Naive thymus-derived CD4-positive, alpha-beta T cell (primary cell): ENCODE results near the gene TPRKB. TPM values are rescaled to one million over a fixed set of nuclear protein-coding genes. Genes with fewer than 3 reads are reported as not detected.
"Not testable (repeated sequence)": the region's sequence is repeated elsewhere in the genome, so short reads cannot be mapped to it uniquely, and the experiment has no call there.

Experiments
- ATAC-seq: fragments of 150-1000 bp; cut with Tn5 transposase; 2 replicates; pipeline ENCODE4 v1.10.0; 2021; ENCODE audit warnings: mild to moderate bottlenecking, moderate library complexity
- CTCF ChIA-PET: fragments of 350-600 bp; sonication (Branson Sonifier 250); formaldehyde crosslinking; loops from one replicate; lab custom pipeline; 2021; ENCODE audit warnings: antibody characterized with exemption; lab: Charles Lee
- POLR2A ChIA-PET: fragments of 350-600 bp; sonication (Branson Sonifier 250); formaldehyde crosslinking; loops from one replicate; lab custom pipeline; 2021; ENCODE audit warnings: antibody characterized with exemption, inconsistent platforms; lab: Charles Lee
- DNase-seq, 9 donors: peaks; one replicate each; pipeline versions ENCODE4 v3.0.0 to v3.0.0-alpha.2; 2020 to 2022; ENCODE audit warnings: mixed read lengths in 1 of 9
- H3K27ac ChIP-seq: one replicate; pipeline ENCODE4 v1.7.0; 2013; ENCODE audit warnings: mild to moderate bottlenecking, low read depth, low read length, moderate library complexity
- H3K27me3 ChIP-seq, 2 donors: one replicate each; pipeline ENCODE4 v1.7.0; 2013; ENCODE audit warnings: low read length in 2 of 2, mild to moderate bottlenecking in 2 of 2, moderate library complexity in 2 of 2; ENCODE audit not compliant: control insufficient read depth in 2 of 2, insufficient read depth in 2 of 2
- H3K36me3 ChIP-seq, 3 experiments: 1 replicate in 2 of 3; 2 replicates in 1 of 3; pipeline ENCODE4 v1.7.0; 2013; ENCODE audit warnings: low read length in 3 of 3, mild to moderate bottlenecking in 3 of 3, moderate library complexity in 1 of 3; ENCODE audit not compliant: insufficient read depth in 3 of 3, control insufficient read depth in 2 of 3
- H3K4me1 ChIP-seq, 2 donors: one replicate each; pipeline ENCODE4 v1.7.0; 2013; ENCODE audit warnings: low read length in 2 of 2, mild to moderate bottlenecking in 2 of 2, moderate library complexity in 1 of 2; ENCODE audit not compliant: control insufficient read depth in 2 of 2, insufficient read depth in 2 of 2
- H3K4me3 ChIP-seq: 2 replicates; pipeline ENCODE4 v1.7.0; 2013; ENCODE audit warnings: mild to moderate bottlenecking, low read length
- H3K9me3 ChIP-seq, 3 experiments: 1 replicate in 2 of 3; 2 replicates in 1 of 3; pipeline ENCODE4 v1.7.0; 2013; ENCODE audit warnings: low read length in 3 of 3; ENCODE audit not compliant: control insufficient read depth in 2 of 3
- H3K27ac Mint-ChIP-seq, 9 donors: one replicate each; pipeline ENCODE4 v1.8.0; 2020 to 2022; ENCODE audit warnings: mixed read lengths in 9 of 9, mild to moderate bottlenecking in 8 of 9, moderate library complexity in 5 of 9, inconsistent platforms in 2 of 9
- H3K27me3 Mint-ChIP-seq, 5 donors: one replicate each; pipeline ENCODE4 v1.8.0; 2021 to 2022; ENCODE audit warnings: mixed read lengths in 5 of 5, mild to moderate bottlenecking in 1 of 5
- H3K36me3 Mint-ChIP-seq, 5 donors: one replicate each; pipeline ENCODE4 v1.8.0; 2020 to 2022; ENCODE audit warnings: mixed read lengths in 5 of 5, mild to moderate bottlenecking in 3 of 5, inconsistent platforms in 1 of 5
- H3K4me1 Mint-ChIP-seq, 7 donors: one replicate each; pipeline ENCODE4 v1.8.0; 2020 to 2022; ENCODE audit warnings: mixed read lengths in 7 of 7, mild to moderate bottlenecking in 3 of 7, inconsistent platforms in 1 of 7
- H3K4me3 Mint-ChIP-seq, 10 donors: one replicate each; pipeline ENCODE4 v1.8.0; 2020 to 2022; ENCODE audit warnings: mild to moderate bottlenecking in 10 of 10, mixed read lengths in 10 of 10, moderate library complexity in 6 of 10, inconsistent platforms in 2 of 10
- H3K9me3 Mint-ChIP-seq, 11 donors: one replicate each; pipeline ENCODE4 v1.8.0; 2020 to 2022; ENCODE audit warnings: mixed read lengths in 11 of 11, mild to moderate bottlenecking in 4 of 11, inconsistent platforms in 1 of 11, moderate library complexity in 1 of 11
- intact Hi-C, 2 donors: fragments of 100-400 bp; cut with micrococcal nuclease; formaldehyde crosslinking; loops; one replicate each; pipeline ENCODE4 v1.15.1; 2023
- polyA plus RNA-seq, 2 donors: library from polyadenylated mRNA; unstranded; fragments of 300-500 nt; fragmentation: Illumina TruSeq; gene quantifications; one replicate each; pipeline ENCODE4 v1.2.3, GENCODE V29; 2021
- total RNA-seq, 6 experiments: library from RNA in 5 of 6; stranded (reverse) in 5 of 6; gene quantifications; 1 replicate in 5 of 6; 2 replicates in 1 of 6; pipeline ENCODE4 v1.2.3 and lab custom pipeline; 2021 to 2026

The TPRKB gene
- total and polyA plus RNA-seq, 7 experiments from 2014 or later = 16.5 to 87.9 (median 28.0) TPM

- H3K4me1 Mint-ChIP-seq, H3K4me1 ChIP-seq, CTCF ChIA-PET, H3K27ac ChIP-seq, ATAC-seq, POLR2A ChIA-PET, H3K4me3 ChIP-seq, H3K27ac Mint-ChIP-seq, H3K4me3 Mint-ChIP-seq, DNase-seq, intact Hi-C loops, H3K27me3 ChIP-seq, H3K9me3 ChIP-seq, H3K36me3 ChIP-seq: not testable (repeated sequence)
- Mint-ChIP-seq H3K27me3 (peaks cover 0 to 22% (median 0%) of the 10 kb centered on the region in 5 donors), H3K9me3 (peaks cover 0 to 24% (median 7%) of the 10 kb centered on the region in 11 donors), H3K36me3 (peaks cover 0 to 14% (median 12%) of the 10 kb centered on the region in 5 donors)
Measured at GRCh38 chr2:73688494-73688893, 48.7 kb downstream of the TPRKB start.

DNA sequence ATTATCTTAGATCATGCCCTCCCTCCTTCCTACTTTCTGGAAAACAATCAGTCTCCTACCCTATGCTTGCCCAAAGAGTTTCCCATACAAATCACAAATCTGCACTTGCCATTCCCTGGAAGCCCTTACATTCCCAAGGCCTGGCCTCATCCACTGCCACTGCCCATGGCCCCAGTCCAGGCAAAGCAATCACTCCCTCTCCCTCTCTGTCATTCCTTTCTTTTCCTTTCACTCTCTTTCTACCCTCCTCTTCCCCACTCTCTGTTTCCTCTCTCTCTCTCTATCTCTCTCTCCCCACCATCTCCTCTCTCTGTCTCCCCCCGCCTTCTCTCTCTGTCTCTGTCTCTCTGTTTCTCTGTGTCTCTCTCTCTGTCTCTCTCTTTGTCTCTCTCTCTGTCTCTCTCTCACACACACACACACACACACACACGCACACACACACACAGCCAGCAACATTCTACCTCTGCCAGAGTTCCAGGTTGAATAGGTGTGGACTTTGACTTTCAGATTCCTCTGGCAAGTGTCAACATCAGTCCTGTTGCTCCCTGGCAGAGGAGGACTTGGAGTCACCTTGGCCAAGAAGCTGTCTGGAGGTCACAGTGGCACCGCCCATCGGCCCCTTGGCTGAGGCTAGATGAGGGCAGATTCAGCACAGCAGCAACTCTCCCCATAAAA lies 51.2 kb downstream of the TPRKB start:
- peaks cover 0 to 24% (median 7%) of the 10 kb centered on the region in 11 donors for H3K9me3 Mint-ChIP-seq
- intact Hi-C loops = loop anchor here in 1 of 2 donors (2.0 kb wide), 1 partner anchor 63 kb away; no protein-coding TSS in a partner anchor
- H3K4me3 Mint-ChIP-seq = no peak overlapping the region
- peaks cover 0 to 14% (median 0%) of the 10 kb centered on the region in 5 donors for H3K27me3 Mint-ChIP-seq
- H3K36me3 Mint-ChIP-seq = peaks cover 0 to 14% (median 12%) of the 10 kb centered on the region in 5 donors
- no peaks in the 10 kb centered on the region for H3K36me3 ChIP-seq
- H3K27ac ChIP-seq = no peak overlapping the region
- no peaks in the 10 kb centered on the region for H3K4me1 Mint-ChIP-seq
- no peak for ATAC-seq
- ChIA-PET CTCF (no interaction called here), POLR2A (no interaction called here)
- no peaks in the 10 kb centered on the region for H3K4me1 ChIP-seq
- H3K27ac Mint-ChIP-seq = no peak overlapping the region
- no peaks in the 10 kb centered on the region for H3K9me3 ChIP-seq
- no peak for DNase-seq
- no peak overlapping the region for H3K4me3 ChIP-seq
- H3K27me3 ChIP-seq = no peaks in the 10 kb centered on the region

DNA sequence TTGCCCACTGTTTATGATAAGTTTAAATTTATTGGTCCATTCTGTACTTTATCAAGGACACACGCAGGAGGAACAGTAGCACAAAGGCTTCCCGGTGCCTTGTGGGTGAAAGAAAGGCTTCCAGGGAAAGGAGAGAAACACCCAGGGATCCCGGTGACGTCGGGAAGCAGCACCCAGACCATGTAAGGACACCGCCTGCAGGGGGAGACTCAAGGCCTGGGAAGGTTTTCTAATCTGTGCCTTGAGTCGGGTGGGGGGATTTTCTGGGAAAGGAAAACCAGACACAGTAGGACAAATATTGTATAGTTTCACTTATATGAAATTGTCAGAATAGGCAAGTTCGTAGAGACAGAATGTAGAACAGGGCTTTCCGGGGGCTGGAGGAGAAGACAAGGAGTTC lies 52.2 kb downstream of the TPRKB start:
- DNase-seq, POLR2A ChIA-PET, H3K9me3 ChIP-seq, H3K4me3 Mint-ChIP-seq, CTCF ChIA-PET, H3K4me3 ChIP-seq, H3K27me3 ChIP-seq, H3K27ac Mint-ChIP-seq, H3K27ac ChIP-seq, ATAC-seq, H3K4me1 Mint-ChIP-seq, H3K4me1 ChIP-seq, H3K36me3 ChIP-seq: not testable (repeated sequence)
- intact Hi-C loops = loop anchor here in 1 of 2 donors (2.0 kb wide), 1 partner anchor 62 kb away; no protein-coding TSS in a partner anchor
- Mint-ChIP-seq H3K36me3 (peaks cover 0 to 14% (median 12%) of the 10 kb centered on the region in 5 donors), H3K27me3 (peaks cover 0 to 13% (median 0%) of the 10 kb centered on the region in 5 donors), H3K9me3 (peaks cover 0 to 23% (median 7%) of the 10 kb centered on the region in 11 donors)

DNA sequence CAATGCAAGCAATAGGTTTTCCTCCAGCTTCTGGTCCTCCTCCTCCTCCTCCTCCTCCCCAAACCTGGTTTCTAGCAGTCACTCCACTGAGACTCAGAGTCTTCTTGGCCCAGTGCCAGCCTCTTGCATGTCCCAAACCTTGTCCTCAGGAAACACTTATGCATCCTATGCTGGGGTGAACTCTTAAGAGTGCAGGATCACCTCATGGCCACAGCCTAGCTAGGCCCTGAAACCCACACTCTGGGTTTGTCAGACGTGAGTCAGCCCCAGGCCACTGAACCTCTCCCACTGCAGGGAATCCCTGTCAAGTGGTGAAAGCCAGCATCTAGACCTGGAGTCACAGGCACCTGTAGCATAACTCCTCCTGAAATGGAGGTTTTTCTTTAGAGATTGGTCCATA lies 52.8 kb downstream of the TPRKB start:
- Mint-ChIP-seq H3K27me3 (peaks cover 0 to 10% (median 0%) of the 10 kb centered on the region in 5 donors), H3K36me3 (peaks cover 0 to 14% (median 12%) of the 10 kb centered on the region in 5 donors), H3K9me3 (peaks cover 0 to 19% (median 7%) of the 10 kb centered on the region in 11 donors)
- H3K4me3 ChIP-seq, H3K4me1 ChIP-seq, H3K27ac Mint-ChIP-seq, H3K4me1 Mint-ChIP-seq, H3K36me3 ChIP-seq, DNase-seq, H3K4me3 Mint-ChIP-seq, H3K27ac ChIP-seq, H3K27me3 ChIP-seq, POLR2A ChIA-PET, H3K9me3 ChIP-seq, CTCF ChIA-PET, ATAC-seq: not testable (repeated sequence)
- intact Hi-C loops = loop anchor here in 1 of 2 donors (2.0 kb wide), 1 partner anchor 62 kb away; no protein-coding TSS in a partner anchor

- H3K27me3 Mint-ChIP-seq, H3K4me3 Mint-ChIP-seq, H3K4me1 Mint-ChIP-seq, intact Hi-C loops, POLR2A ChIA-PET, H3K27ac Mint-ChIP-seq, H3K36me3 Mint-ChIP-seq, H3K4me3 ChIP-seq, H3K9me3 Mint-ChIP-seq, H3K9me3 ChIP-seq, H3K36me3 ChIP-seq, H3K27ac ChIP-seq, H3K4me1 ChIP-seq, H3K27me3 ChIP-seq: not testable (repeated sequence)
- DNase-seq = peak in 2 of 9 donors; percentile 4 to 14
- peak; percentile 63 for ATAC-seq
- CTCF ChIA-PET = interaction anchor here (0.6 kb wide), 1 partner anchor 713 kb away, joined by 3 read pairs; no protein-coding TSS in a partner anchor
Measured at GRCh38 chr2:73679951-73680571, 57.1 kb downstream of the TPRKB start.
